Measurements from ENCODE around the gene RETREG1.

RETREG1 gene

DNA sequence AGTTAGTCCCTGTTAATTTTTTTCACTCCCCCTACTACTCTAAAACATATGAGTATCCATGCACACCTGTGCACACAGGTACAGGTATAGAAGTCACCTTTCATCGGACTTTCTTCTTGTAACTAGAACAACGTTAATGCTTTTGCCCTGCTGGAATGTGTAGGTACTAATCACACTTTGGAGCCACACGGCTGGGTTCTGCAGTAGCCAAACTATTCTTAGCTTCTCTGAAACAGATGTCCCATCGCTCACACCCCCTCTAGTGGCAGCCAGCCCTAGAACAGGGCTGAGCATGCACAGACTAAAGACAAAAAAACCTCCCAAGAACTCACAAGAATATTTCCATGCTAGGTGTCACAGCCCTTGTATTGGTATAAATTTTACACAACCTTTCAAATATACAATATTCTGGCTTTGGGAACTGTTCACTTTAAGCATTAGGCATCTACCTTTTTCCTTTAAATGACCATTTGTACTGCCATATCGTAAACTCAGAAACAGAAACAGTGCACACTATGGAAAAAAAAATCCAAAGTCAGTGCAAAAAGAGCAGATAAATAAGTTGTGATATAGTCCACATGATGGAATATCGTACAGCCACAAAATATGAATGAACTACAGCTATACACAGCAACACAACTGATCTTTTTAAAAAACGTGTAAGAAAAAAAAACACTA lies 64.0 kb downstream of the RETREG1 start:
- DNase-seq (ENCODE audit: extremely low read depth, low read depth): no peak
- TF ChIP-seq, protein P1, sequence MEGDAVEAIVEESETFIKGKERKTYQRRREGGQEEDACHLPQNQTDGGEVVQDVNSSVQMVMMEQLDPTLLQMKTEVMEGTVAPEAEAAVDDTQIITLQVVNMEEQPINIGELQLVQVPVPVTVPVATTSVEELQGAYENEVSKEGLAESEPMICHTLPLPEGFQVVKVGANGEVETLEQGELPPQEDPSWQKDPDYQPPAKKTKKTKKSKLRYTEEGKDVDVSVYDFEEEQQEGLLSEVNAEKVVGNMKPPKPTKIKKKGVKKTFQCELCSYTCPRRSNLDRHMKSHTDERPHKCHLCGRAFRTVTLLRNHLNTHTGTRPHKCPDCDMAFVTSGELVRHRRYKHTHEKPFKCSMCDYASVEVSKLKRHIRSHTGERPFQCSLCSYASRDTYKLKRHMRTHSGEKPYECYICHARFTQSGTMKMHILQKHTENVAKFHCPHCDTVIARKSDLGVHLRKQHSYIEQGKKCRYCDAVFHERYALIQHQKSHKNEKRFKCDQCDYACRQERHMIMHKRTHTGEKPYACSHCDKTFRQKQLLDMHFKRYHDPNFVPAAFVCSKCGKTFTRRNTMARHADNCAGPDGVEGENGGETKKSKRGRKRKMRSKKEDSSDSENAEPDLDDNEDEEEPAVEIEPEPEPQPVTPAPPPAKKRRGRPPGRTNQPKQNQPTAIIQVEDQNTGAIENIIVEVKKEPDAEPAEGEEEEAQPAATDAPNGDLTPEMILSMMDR (IDR thresholded peaks at IDR 0.05; ENCODE audit: low read depth, low read length): peak; percentile 99

DNA sequence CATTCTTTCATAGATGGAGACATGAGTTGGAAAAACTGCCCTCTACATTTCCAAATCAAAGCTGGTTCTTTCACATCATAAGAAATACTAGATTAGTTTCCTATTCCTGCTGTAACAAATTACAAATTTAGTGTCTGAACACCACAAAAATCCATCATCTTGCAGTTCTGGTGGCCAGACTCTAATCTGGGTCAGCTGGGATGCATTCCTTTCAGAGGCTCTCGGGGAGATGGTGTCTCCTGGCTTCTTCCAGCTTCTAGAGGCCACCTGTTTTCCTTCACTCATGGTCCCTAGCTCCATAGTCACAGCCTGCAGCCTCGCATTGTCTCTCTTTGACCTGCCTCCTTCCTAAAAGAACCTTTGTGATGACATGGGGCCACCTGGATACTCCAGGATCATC lies 65.2 kb downstream of the RETREG1 start:
- no peak for DNase-seq (ENCODE audit: extremely low read depth, low read depth)
- TF ChIP-seq, protein P1 (IDR thresholded peaks at IDR 0.05; ENCODE audit: low read depth, low read length): no peak

DNA sequence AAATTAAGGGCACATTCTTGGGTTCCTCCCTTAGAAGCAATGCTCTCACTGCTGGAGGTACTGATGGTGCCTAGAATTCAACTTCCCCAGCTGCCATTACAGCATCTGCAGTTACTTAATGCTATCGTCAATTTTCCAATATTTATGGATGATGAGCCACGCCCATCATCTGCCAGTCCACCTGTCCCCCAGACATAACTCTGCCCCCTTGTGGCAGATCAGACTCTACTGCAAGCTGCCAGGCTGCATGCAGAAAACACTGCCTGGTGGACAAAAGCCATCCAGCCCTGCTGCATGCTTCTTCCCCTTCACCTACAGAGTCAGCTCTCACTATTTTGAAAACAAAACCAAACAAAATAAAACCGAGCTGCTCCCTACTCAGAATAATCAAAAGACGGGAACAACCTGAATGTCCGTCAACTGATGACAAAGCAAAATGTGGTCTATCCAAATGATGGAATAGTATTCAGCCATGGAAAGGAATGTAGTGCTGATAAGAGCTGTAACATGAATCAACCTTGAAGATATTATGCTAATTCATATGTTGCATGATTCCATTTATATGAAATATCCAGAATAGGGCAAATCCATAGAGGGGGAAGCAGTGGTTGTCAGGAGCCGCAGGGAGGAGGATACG lies 66.4 kb downstream of the RETREG1 start:
- DNase-seq (ENCODE audit: extremely low read depth, low read depth): no peak
- TF ChIP-seq, protein P1 (IDR thresholded peaks at IDR 0.05; ENCODE audit: low read depth, low read length): peak; percentile 77

DNA sequence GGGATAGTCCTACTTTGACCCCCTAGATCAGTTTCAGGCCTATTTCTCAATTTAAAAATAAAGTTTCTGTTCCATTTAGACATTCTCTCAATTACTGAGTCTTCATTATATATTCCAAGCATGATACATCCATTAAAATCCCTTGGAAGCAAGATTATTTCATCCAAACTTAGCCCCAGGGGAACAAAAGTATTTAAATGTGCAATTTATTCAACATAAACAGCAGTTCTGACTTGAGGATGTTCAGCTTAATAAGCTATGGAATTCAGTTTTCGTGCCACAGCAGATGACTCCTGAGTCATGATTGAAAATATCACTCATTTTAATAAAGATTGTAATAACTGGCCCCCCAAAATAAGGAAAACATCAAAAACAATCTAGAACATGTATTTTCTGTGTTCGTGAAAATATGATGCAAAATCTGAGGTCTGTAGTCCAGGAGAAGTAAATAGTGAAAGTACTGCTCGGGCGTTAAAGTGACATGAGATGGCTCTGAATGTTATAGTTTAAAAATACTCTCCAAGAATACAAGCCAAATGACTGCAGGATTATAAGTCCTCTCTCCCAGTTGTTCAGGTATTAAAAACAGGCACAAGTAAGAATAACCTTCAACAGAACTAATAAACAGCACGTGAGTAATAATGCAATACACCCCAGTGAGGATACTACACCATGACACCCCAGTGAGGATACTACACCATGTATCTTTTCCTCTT lies 67.1 kb downstream of the RETREG1 start:
- DNase-seq (ENCODE audit: extremely low read depth, low read depth): no peak
- TF ChIP-seq, protein P1 (IDR thresholded peaks at IDR 0.05; ENCODE audit: low read depth, low read length): no peak

DNA sequence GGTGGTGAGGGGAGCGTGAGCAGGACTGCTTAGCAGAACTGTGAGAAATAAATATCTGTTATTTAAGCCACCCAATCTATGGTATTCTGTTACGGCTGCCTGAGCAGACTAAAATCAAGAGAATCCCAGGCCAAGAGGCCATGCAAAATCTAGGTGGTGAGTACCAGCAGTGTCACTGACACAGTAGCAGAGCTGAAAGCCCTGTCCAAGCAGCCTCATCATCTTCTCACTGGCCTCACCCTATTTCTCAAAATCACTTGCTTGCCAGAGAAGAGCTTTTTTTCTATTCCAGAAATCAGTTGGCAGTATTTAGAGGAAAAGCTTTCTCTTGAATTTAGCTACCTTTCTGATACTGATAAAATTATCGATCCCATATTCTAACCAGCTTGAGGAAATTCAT lies 68.0 kb downstream of the RETREG1 start:
- DNase-seq (ENCODE audit: extremely low read depth, low read depth): no peak
- TF ChIP-seq, protein P1 (IDR thresholded peaks at IDR 0.05; ENCODE audit: low read depth, low read length): no peak

DNA sequence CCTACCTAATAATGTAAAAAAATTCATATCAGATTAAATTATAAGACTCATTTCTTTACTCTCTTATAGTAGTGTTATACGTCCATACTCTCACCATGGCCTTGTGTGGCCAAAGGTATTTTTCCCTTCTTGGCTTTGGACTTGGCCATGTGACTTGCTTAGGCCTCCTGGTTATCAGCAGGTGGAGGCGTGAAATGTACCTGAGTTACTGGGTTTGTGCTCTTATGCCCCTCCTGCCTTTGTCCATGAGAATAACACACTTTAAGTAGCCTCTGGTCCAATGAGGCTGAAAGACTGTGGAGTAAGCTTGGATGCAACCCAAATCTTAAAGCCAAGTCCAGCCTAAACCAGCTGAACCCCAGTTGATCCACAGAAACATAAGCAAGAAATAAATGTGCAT lies 68.7 kb downstream of the RETREG1 start:
- TF ChIP-seq, protein P1 (IDR thresholded peaks at IDR 0.05; ENCODE audit: low read depth, low read length): no peak
- no peak for DNase-seq (ENCODE audit: extremely low read depth, low read depth)
